SK-N-SH treated with all-trans-retinoic acid at 6 μM for 48 hours (cell line): Measurements from ENCODE around the gene SLC28A2.

Source experiments
- ATAC-seq: fragments of 200-7000 bp; cut with Tn5 transposase; 3 replicates; pipeline ENCODE4 v1.9.1; 2020; ENCODE audit warnings: mild to moderate bottlenecking, moderate library complexity
- ARNTL ChIP-seq: fragments of 450-650 bp; formaldehyde crosslinking; IDR thresholded peaks from 2 replicates; pipeline ENCODE4 v1.5.0; 2020; ENCODE audit warnings: low read depth, mild to moderate bottlenecking, moderate library complexity, borderline replicate concordance
- BACH2 ChIP-seq: fragments of 250-450 bp; sonication (Bioruptor Pico); IDR thresholded peaks from 2 replicates; pipeline ENCODE4 v1.9.0; 2021; ENCODE audit warnings: mild to moderate bottlenecking, borderline replicate concordance
- CSDC2 ChIP-seq: fragments of 250-450 bp; sonication (Bioruptor Pico); IDR thresholded peaks from 2 replicates; pipeline ENCODE4 v1.5.0; 2020; ENCODE audit warnings: mild to moderate bottlenecking, moderate library complexity
- CSRNP3 ChIP-seq: fragments of 250-450 bp; sonication (Bioruptor Pico); IDR thresholded peaks from 2 replicates; pipeline ENCODE4 v1.5.1; 2021; ENCODE audit warnings: mild to moderate bottlenecking, moderate library complexity
- ESRRG ChIP-seq: fragments of 250-450 bp; sonication (Bioruptor Pico); IDR thresholded peaks from 2 replicates; pipeline ENCODE4 v1.6.1; 2021; ENCODE audit warnings: mild to moderate bottlenecking
- GLIS3 ChIP-seq: fragments of 250-450 bp; sonication (Bioruptor Pico); IDR thresholded peaks from 2 replicates; pipeline ENCODE4 v1.5.0; 2020; ENCODE audit warnings: mild to moderate bottlenecking, moderate library complexity
- ISL1 ChIP-seq: fragments of 250-450 bp; sonication (Bioruptor Pico); IDR thresholded peaks from 2 replicates; pipeline ENCODE4 v2.1.2; 2022; ENCODE audit warnings: mild to moderate bottlenecking, moderate library complexity
- OSR1 ChIP-seq: fragments of 250-450 bp; sonication (Bioruptor Pico); IDR thresholded peaks from 2 replicates; pipeline ENCODE4 v1.8.0; 2022; ENCODE audit warnings: moderate library complexity, mild to moderate bottlenecking, inconsistent platforms
- POU6F1 ChIP-seq: fragments of 250-450 bp; sonication (Bioruptor Pico); IDR thresholded peaks from 2 replicates; pipeline ENCODE4 v1.8.0; 2021; ENCODE audit warnings: low read depth, mild to moderate bottlenecking, moderate library complexity, borderline replicate concordance
- PPARA ChIP-seq: fragments of 250-450 bp; sonication (Bioruptor Pico); IDR thresholded peaks from 2 replicates; pipeline ENCODE4 v1.5.0; 2020; ENCODE audit warnings: mild to moderate bottlenecking, borderline replicate concordance
- RARB ChIP-seq: fragments of 250-450 bp; sonication (Bioruptor Pico); IDR thresholded peaks from 2 replicates; pipeline ENCODE4 v1.8.0; 2021; ENCODE audit warnings: mild to moderate bottlenecking, moderate library complexity
- SNAI2 ChIP-seq: fragments of 250-450 bp; sonication (Bioruptor Pico); IDR thresholded peaks from 2 replicates; pipeline ENCODE4 v1.5.0; 2020; ENCODE audit warnings: mild to moderate bottlenecking, moderate library complexity
- TCF4 ChIP-seq: fragments of 250-450 bp; sonication (Bioruptor Pico); IDR thresholded peaks from 2 replicates; pipeline ENCODE4 v1.8.0; 2021; ENCODE audit warnings: mild to moderate bottlenecking, moderate library complexity, borderline replicate concordance
- TOX ChIP-seq: fragments of 250-450 bp; sonication (Bioruptor Pico); IDR thresholded peaks from 2 replicates; pipeline ENCODE4 v1.8.0; 2021; ENCODE audit warnings: mild to moderate bottlenecking, moderate library complexity, borderline replicate concordance
- TSHZ2 ChIP-seq: fragments of 250-450 bp; sonication (Bioruptor Pico); IDR thresholded peaks from 2 replicates; pipeline ENCODE4 v1.5.0; 2020; ENCODE audit warnings: mild to moderate bottlenecking, moderate library complexity
- ZC3H10 ChIP-seq: fragments of 250-450 bp; sonication (Bioruptor Pico); IDR thresholded peaks from 2 replicates; pipeline ENCODE4 v1.5.1; 2021; ENCODE audit warnings: mild to moderate bottlenecking, moderate library complexity
- ZFP3 ChIP-seq: fragments of 250-450 bp; sonication (Bioruptor Pico); IDR thresholded peaks from 2 replicates; pipeline ENCODE4 v1.5.0; 2020; ENCODE audit warnings: mild to moderate bottlenecking, moderate library complexity
- ZFP30 ChIP-seq: fragments of 450-650 bp; formaldehyde crosslinking; IDR thresholded peaks from 2 replicates; pipeline ENCODE4 v1.5.0; 2022; ENCODE audit warnings: mild to moderate bottlenecking, moderate library complexity
- ZNF565 ChIP-seq: fragments of 450-650 bp; formaldehyde crosslinking; conservative IDR thresholded peaks from 2 replicates; pipeline ENCODE4 v1.5.0; 2020; ENCODE audit warnings: low read depth, mild to moderate bottlenecking, moderate library complexity
- ZNF70 ChIP-seq: fragments of 450-650 bp; formaldehyde crosslinking; IDR thresholded peaks from 2 replicates; pipeline ENCODE4 v1.5.0; 2020; ENCODE audit warnings: mild to moderate bottlenecking, moderate library complexity
- ZNF8 ChIP-seq: fragments of 450-650 bp; formaldehyde crosslinking; IDR thresholded peaks from 2 replicates; pipeline ENCODE4 v1.5.0; 2020; ENCODE audit warnings: mild to moderate bottlenecking, moderate library complexity

Gene SLC28A2

GRCh38 chr15:45221053-45221599 is 30.9 kb upstream of the SLC28A2 start:
- TF ChIP-seq CSDC2 (CRISPR knock-in tag), result no peak
- no peak for ATAC-seq

GRCh38 chr15:45221967-45222366 is 30.1 kb upstream of the SLC28A2 start:
- TF ChIP-seq CSDC2 (CRISPR knock-in tag), result no peak
- no peak for TF ChIP-seq RARB (CRISPR knock-in tag)
- TF ChIP-seq ARNTL (CRISPR knock-in tag), result no peak
- TF ChIP-seq GLIS3 (CRISPR knock-in tag), result no peak
- ATAC-seq, result no peak

GRCh38 chr15:45224621-45225217 is 27.3 kb upstream of the SLC28A2 start:
- no peak for TF ChIP-seq ESRRG (CRISPR knock-in tag)
- no peak for TF ChIP-seq ZNF8
- no peak for TF ChIP-seq TCF4 (CRISPR knock-in tag)
- TF ChIP-seq ZFP3, result no peak
- no peak for TF ChIP-seq PPARA (CRISPR knock-in tag)
- TF ChIP-seq OSR1 (CRISPR knock-in tag), result no peak
- TF ChIP-seq ISL1 (CRISPR knock-in tag), result no peak
- TF ChIP-seq POU6F1 (CRISPR knock-in tag), result no peak
- no peak for TF ChIP-seq ZNF565 (CRISPR knock-in tag)
- TF ChIP-seq TOX (CRISPR knock-in tag), result no peak
- TF ChIP-seq ZNF70, result no peak
- no peak for TF ChIP-seq BACH2 (CRISPR knock-in tag)
- no peak for TF ChIP-seq TSHZ2 (CRISPR knock-in tag)
- no peak for TF ChIP-seq SNAI2
- no peak for TF ChIP-seq GLIS3 (CRISPR knock-in tag)
- no peak for TF ChIP-seq CSDC2 (CRISPR knock-in tag)
- TF ChIP-seq ARNTL (CRISPR knock-in tag), result no peak
- no peak for TF ChIP-seq ZFP30 (CRISPR knock-in tag)
- no peak for TF ChIP-seq ZC3H10 (CRISPR knock-in tag)
- ATAC-seq, result no peak

- TF ChIP-seq TSHZ2 (CRISPR knock-in tag) (no peak), TCF4 (CRISPR knock-in tag) (no peak), CSRNP3 (CRISPR knock-in tag) (no peak), ARNTL (CRISPR knock-in tag) (no peak), OSR1 (CRISPR knock-in tag) (no peak), SNAI2 (no peak), ESRRG (CRISPR knock-in tag) (no peak), ZFP3 (no peak), ZC3H10 (CRISPR knock-in tag) (no peak), CSDC2 (CRISPR knock-in tag) (no peak)
- no peak for ATAC-seq
Observed at GRCh38 chr15:45225506-45226273, 26.3 kb upstream of the SLC28A2 start.
